GM19372 (cell line): Measurements from ENCODE around the gene TPRX1.
"Not testable (repeated sequence)": the region's sequence is repeated elsewhere in the genome, so short reads cannot be mapped to it uniquely, and the experiment has no call there.

Source experiments
- ATAC-seq: cut with Tn5 transposase; IDR thresholded peaks from one replicate; pipeline ENCODE4 v1.9.1; 2021; ENCODE audit warnings: mild to moderate bottlenecking, low read depth, moderate library complexity; ENCODE audit not compliant: unreplicated experiment

TPRX1 gene

GRCh38 chr19:47769534-47769933 is 34.8 kb downstream of the TPRX1 start:
- no peak for ATAC-seq

- no peak for ATAC-seq
These were observed 35.7 kb downstream of the TPRX1 start for GRCh38 chr19:47768604-47769003.

- no peak for ATAC-seq
These were observed 37.0 kb downstream of the TPRX1 start for GRCh38 chr19:47767349-47767748.

- no peak for ATAC-seq
These were observed 37.7 kb downstream of the TPRX1 start for GRCh38 chr19:47766670-47767069.

- no peak for ATAC-seq
These were observed 38.1 kb downstream of the TPRX1 start for GRCh38 chr19:47766359-47766620.

GRCh38 chr19:47765523-47766358 is 38.6 kb downstream of the TPRX1 start:
- no peak for ATAC-seq

GRCh38 chr19:47764705-47765104 is 39.6 kb downstream of the TPRX1 start:
- not testable (repeated sequence) for ATAC-seq

GRCh38 chr19:47762615-47763308 is 41.6 kb downstream of the TPRX1 start:
- ATAC-seq, result no peak

- ATAC-seq, result no peak
These were observed 42.2 kb downstream of the TPRX1 start for GRCh38 chr19:47762151-47762550.

GRCh38 chr19:47761566-47761965 is 42.8 kb downstream of the TPRX1 start:
- no peak for ATAC-seq

- ATAC-seq, result no peak
These were observed 43.7 kb downstream of the TPRX1 start for GRCh38 chr19:47760632-47760999.

GRCh38 chr19:47758443-47758804 is 45.9 kb downstream of the TPRX1 start:
- no peak for ATAC-seq

GRCh38 chr19:47757617-47758442 is 46.5 kb downstream of the TPRX1 start:
- ATAC-seq, result no peak

- no peak for ATAC-seq
These were observed 47.3 kb downstream of the TPRX1 start for GRCh38 chr19:47756953-47757608.

- ATAC-seq, result no peak
These were observed 47.8 kb downstream of the TPRX1 start for GRCh38 chr19:47756627-47756929.

- no peak for ATAC-seq
These were observed 48.4 kb downstream of the TPRX1 start for GRCh38 chr19:47755762-47756626.

GRCh38 chr19:47755065-47755761 is 49.1 kb downstream of the TPRX1 start:
- ATAC-seq, result no peak

GRCh38 chr19:47754206-47755064 is 49.9 kb downstream of the TPRX1 start:
- no peak for ATAC-seq
